Keratinocyte (primary cell): ENCODE data around the gene AKAP6. TPM values are rescaled to one million over a fixed set of nuclear protein-coding genes. Genes with fewer than 3 reads are reported as not detected.

Source experiments
- DNase-seq: peaks from one replicate; pipeline ENCODE4 v3.0.0-alpha.2; 2011; ENCODE audit warnings: low read depth, missing footprints, low spot score
- FAIRE-seq: peaks from 2 replicates; lab custom pipeline; 2011; peaks lifted over from hg19 to GRCh38; lab: Jason Lieb, UNC
- H2AFZ ChIP-seq: 2 replicates; pipeline ENCODE4 v1.6.0; 2012; ENCODE audit warnings: low read length, control low read depth, inconsistent platforms; ENCODE audit not compliant: control insufficient read depth
- H3K27ac ChIP-seq: 2 replicates; pipeline ENCODE4 v1.5.1; 2011; ENCODE audit warnings: low read length; ENCODE audit not compliant: control insufficient read depth, insufficient read depth
- H3K27me3 ChIP-seq: 3 replicates; pipeline ENCODE4 v1.6.0; 2011; ENCODE audit warnings: low read length; ENCODE audit not compliant: control insufficient read depth, insufficient read depth; ENCODE audit errors: extremely low read depth
- H3K36me3 ChIP-seq, 2 experiments: 2 replicates in 1 of 2; 3 replicates in 1 of 2; pipeline ENCODE4 v1.5.1; 2011; ENCODE audit warnings: low read length in 2 of 2, mild to moderate bottlenecking in 1 of 2; ENCODE audit not compliant: control insufficient read depth in 2 of 2, insufficient read depth in 2 of 2; ENCODE audit errors: extremely low read depth in 1 of 2
- H3K4me1 ChIP-seq: 3 replicates; pipeline ENCODE4 v1.5.1; 2011; ENCODE audit warnings: low read length; ENCODE audit not compliant: control insufficient read depth, insufficient read depth; ENCODE audit errors: extremely low read depth
- H3K4me2 ChIP-seq: 3 replicates; pipeline ENCODE4 v1.6.0; 2011; ENCODE audit warnings: low read depth, low read length; ENCODE audit not compliant: control insufficient read depth, insufficient read depth; ENCODE audit errors: extremely low read depth
- H3K4me3 ChIP-seq, 3 experiments: fragments of 200-600 bp in 1 of 3; sonication (generic) in 1 of 3; 2 replicates in 2 of 3; 3 replicates in 1 of 3; pipeline ENCODE4 v1.5.1; 2011 to 2016; ENCODE audit warnings: low read length in 3 of 3, mild to moderate bottlenecking in 3 of 3, control low read depth in 2 of 3, inconsistent platforms in 1 of 3, low read depth in 1 of 3, mixed read lengths in 1 of 3, mixed run types in 1 of 3, moderate library complexity in 1 of 3; ENCODE audit not compliant: control insufficient read depth in 2 of 3, insufficient read depth in 2 of 3; ENCODE audit errors: extremely low read depth in 1 of 3
- H3K79me2 ChIP-seq: 2 replicates; pipeline ENCODE4 v1.6.0; 2012; ENCODE audit warnings: low read length; ENCODE audit not compliant: control insufficient read depth, insufficient read depth
- H3K9ac ChIP-seq: 3 replicates; pipeline ENCODE4 v1.6.0; 2011; ENCODE audit warnings: low read length; ENCODE audit not compliant: control insufficient read depth, insufficient read depth; ENCODE audit errors: extremely low read depth
- H3K9me1 ChIP-seq: 3 replicates; pipeline ENCODE4 v1.6.0; 2011; ENCODE audit warnings: low read length; ENCODE audit not compliant: control insufficient read depth, insufficient read depth; ENCODE audit errors: extremely low read depth
- H3K9me3 ChIP-seq: 2 replicates; pipeline ENCODE4 v1.5.1; 2012; ENCODE audit warnings: low read depth, low read length; ENCODE audit not compliant: control insufficient read depth
- H4K20me1 ChIP-seq: 3 replicates; pipeline ENCODE4 v1.6.0; 2011; ENCODE audit warnings: low read length; ENCODE audit not compliant: control insufficient read depth, insufficient read depth; ENCODE audit errors: extremely low read depth
- EZH2 ChIP-seq: IDR thresholded peaks from one replicate; pipeline ENCODE4 v1.6.1; 2012; ENCODE audit warnings: inconsistent platforms, mild to moderate bottlenecking, low read length, moderate library complexity
- dilution Hi-C: fragments of 300-500 bp; cut with MboI; formaldehyde crosslinking; loops from one replicate; pipeline ENCODE4 v1.7.0; 2020; ENCODE audit warnings: low sequenced_read_pairs; ENCODE audit not compliant: extremely low pct_ligation_motif_present
- polyA plus RNA-seq, 5 experiments: library from polyadenylated mRNA; depleted of rRNA in 3 of 5; stranded (reverse) in 3 of 5; stranded (forward) in 1 of 5; unstranded in 1 of 5; fragments of >200 nt; gene quantifications; 1 replicate in 1 of 5; 2 replicates in 3 of 5; 3 replicates in 1 of 5; pipeline versions ENCODE4 v1.2.1 to v1.2.3, GENCODE V29; 2011 to 2012; ENCODE audit warnings: missing spikeins in 2 of 5, low read depth in 1 of 5, low replicate concordance in 1 of 5
- TF ChIP-seq, protein P1 (sequence below), 3 experiments: IDR thresholded peaks in 1 of 3; conservative IDR thresholded peaks in 1 of 3; optimal IDR thresholded peaks in 1 of 3; 2 replicates in 2 of 3; 3 replicates in 1 of 3; pipeline versions ENCODE3 to v1.5.1; 2011; ENCODE audit warnings: low read length in 3 of 3, mild to moderate bottlenecking in 3 of 3, moderate library complexity in 2 of 3, control low read depth in 1 of 3, inconsistent platforms in 1 of 3; ENCODE audit not compliant: insufficient read depth in 2 of 3; ENCODE audit errors: extremely low read depth in 1 of 3

Gene AKAP6
- polyA plus RNA-seq, 1 donor (not counting 4 experiments of a cell fraction or from before 2014, with no cell fraction given) = 2.0 TPM

DNA sequence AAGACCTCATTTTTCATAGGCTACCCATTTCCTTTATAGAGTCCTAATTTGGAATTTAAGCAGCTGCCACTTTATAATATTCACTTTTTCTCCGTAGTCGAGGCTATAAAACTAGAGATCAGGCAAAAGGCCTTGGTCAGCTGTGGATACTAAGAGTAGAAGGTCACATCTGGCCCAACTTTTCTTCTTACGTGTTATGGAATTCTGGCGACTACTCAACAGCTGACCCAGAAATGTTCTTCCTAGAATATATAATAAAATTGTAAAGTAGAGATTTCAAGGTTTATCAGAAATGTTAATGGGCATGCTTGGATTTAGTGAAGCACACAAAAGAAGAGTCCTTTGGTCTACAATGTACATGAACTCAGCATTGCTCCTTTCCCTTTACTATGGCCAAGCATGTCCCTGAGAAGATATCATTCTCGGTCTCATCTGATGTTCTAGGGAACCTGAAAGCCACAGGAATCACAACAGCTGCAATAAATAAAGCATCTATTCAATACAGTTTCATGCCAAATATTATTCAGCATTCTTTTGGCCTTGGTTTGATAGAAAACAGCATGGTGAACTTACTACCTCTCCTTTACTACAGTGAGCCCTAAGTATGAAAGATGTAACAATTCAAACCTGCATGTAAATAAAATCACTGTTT lies 348.2 kb downstream of the AKAP6 start:
- FAIRE-seq (no peak), DNase-seq (no peak)
- Histone ChIP-seq H3K9ac (no peak overlapping the region), H3K4me3 (no peak overlapping the region), H3K79me2 (no peaks in the 10 kb centered on the region), H3K27me3 (no peaks in the 10 kb centered on the region), H3K27ac (no peak overlapping the region), H3K4me2 (no peak overlapping the region), H3K9me1 (no peaks in the 10 kb centered on the region), H3K9me3 (no peaks in the 10 kb centered on the region), H3K36me3 (no peaks in the 10 kb centered on the region), H4K20me1 (no peaks in the 10 kb centered on the region), H2AFZ (no peak overlapping the region), H3K4me1 (no peaks in the 10 kb centered on the region)
- TF ChIP-seq, protein P1, sequence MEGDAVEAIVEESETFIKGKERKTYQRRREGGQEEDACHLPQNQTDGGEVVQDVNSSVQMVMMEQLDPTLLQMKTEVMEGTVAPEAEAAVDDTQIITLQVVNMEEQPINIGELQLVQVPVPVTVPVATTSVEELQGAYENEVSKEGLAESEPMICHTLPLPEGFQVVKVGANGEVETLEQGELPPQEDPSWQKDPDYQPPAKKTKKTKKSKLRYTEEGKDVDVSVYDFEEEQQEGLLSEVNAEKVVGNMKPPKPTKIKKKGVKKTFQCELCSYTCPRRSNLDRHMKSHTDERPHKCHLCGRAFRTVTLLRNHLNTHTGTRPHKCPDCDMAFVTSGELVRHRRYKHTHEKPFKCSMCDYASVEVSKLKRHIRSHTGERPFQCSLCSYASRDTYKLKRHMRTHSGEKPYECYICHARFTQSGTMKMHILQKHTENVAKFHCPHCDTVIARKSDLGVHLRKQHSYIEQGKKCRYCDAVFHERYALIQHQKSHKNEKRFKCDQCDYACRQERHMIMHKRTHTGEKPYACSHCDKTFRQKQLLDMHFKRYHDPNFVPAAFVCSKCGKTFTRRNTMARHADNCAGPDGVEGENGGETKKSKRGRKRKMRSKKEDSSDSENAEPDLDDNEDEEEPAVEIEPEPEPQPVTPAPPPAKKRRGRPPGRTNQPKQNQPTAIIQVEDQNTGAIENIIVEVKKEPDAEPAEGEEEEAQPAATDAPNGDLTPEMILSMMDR (optimal IDR thresholded peaks at IDR 0.05 in 1 of 3, IDR thresholded peaks at IDR 0.05 in 1 of 3, conservative IDR thresholded peaks at IDR 0.05 in 1 of 3; ENCODE audit: extremely low read depth in 1 of 3, insufficient read depth in 2 of 3, low read length in 3 of 3) = no peak
- TF ChIP-seq EZH2 = no peak
- dilution Hi-C loops = no loop called here

- Histone ChIP-seq H3K27ac (no peak overlapping the region), H3K27me3 (no peaks in the 10 kb centered on the region), H4K20me1 (no peaks in the 10 kb centered on the region), H3K9me1 (no peaks in the 10 kb centered on the region), H3K9ac (no peak overlapping the region), H3K36me3 (no peaks in the 10 kb centered on the region), H3K4me3 (no peak overlapping the region), H3K9me3 (no peaks in the 10 kb centered on the region), H2AFZ (no peak overlapping the region), H3K4me2 (no peak overlapping the region), H3K79me2 (no peaks in the 10 kb centered on the region), H3K4me1 (no peaks in the 10 kb centered on the region)
- dilution Hi-C loops = no loop called here
- FAIRE-seq (no peak), DNase-seq (no peak)
- TF ChIP-seq, protein P1 (optimal IDR thresholded peaks at IDR 0.05 in 1 of 3, IDR thresholded peaks at IDR 0.05 in 1 of 3, conservative IDR thresholded peaks at IDR 0.05 in 1 of 3; ENCODE audit: extremely low read depth in 1 of 3, insufficient read depth in 2 of 3, low read length in 3 of 3) = no peak
- no peak for TF ChIP-seq EZH2
Measured at GRCh38 chr14:32678088-32678487, 349.0 kb downstream of the AKAP6 start.
